ENCODE results near the gene KLC1. TPM values are rescaled to one million over a fixed set of nuclear protein-coding genes. Genes with fewer than 3 reads are reported as not detected.

The KLC1 gene
- total and polyA plus RNA-seq, 2 of the 13 experiments (the other 11 are each of a cell fraction or from before 2014, with no cell fraction given), result 53.2 to 63.5 TPM

GRCh38 chr14:103628221-103628683, 759 bp upstream of the KLC1 start (continued):
- TF ChIP-seq ZBTB39 (CRISPR knock-in tag; IDR thresholded peaks at IDR 0.05) (no peak), MTERF4 (CRISPR knock-in tag; IDR thresholded peaks at IDR 0.05) (no peak), HNRNPLL (IDR thresholded peaks at IDR 0.05; ENCODE audit: low read depth, low read length, poor library complexity, severe bottlenecking) (peak; percentile 58), BRF2 (CRISPR knock-in tag; IDR thresholded peaks at IDR 0.05) (no peak), ZC3H13 (CRISPR knock-in tag; IDR thresholded peaks at IDR 0.05) (no peak), DDIT3 (CRISPR knock-in tag; IDR thresholded peaks at IDR 0.05) (no peak), ZNF224 (CRISPR knock-in tag; IDR thresholded peaks at IDR 0.05) (no peak), ZHX1 (CRISPR knock-in tag; IDR thresholded peaks at IDR 0.05; ENCODE audit: low read depth) (no peak), POLR2A (IDR thresholded peaks at IDR 0.05; ENCODE audit: insufficient read depth in 1 of 2, low read depth in 2 of 2, low read length in 2 of 2) (peak; percentile 57 to 74), ZNF234 (CRISPR knock-in tag; conservative IDR thresholded peaks at IDR 0.05) (peak; percentile 81; the same call in 1 of the 2 replicates), REXO4 (CRISPR knock-in tag; IDR thresholded peaks at IDR 0.05; ENCODE audit: borderline replicate concordance) (0 out of 2 replicates have a peak, but pooled peaks have one; percentile 20), FOXK1 (CRISPR knock-in tag; IDR thresholded peaks at IDR 0.05; ENCODE audit: borderline replicate concordance, low read depth) (no peak), IRF2 (CRISPR knock-in tag; IDR thresholded peaks at IDR 0.05) (no peak), NR2F6 (IDR thresholded peaks at IDR 0.05) (peak; percentile 68; the same call in 1 of the 2 replicates), NR2F6 (CRISPR knock-in tag; IDR thresholded peaks at IDR 0.05) (peak; percentile 18; the same call in 1 of the 2 replicates), KLF16 (CRISPR knock-in tag; IDR thresholded peaks at IDR 0.05) (no peak; a peak in 2 of 4 replicates), ZNF12 (CRISPR knock-in tag; IDR thresholded peaks at IDR 0.05) (0 out of 2 replicates have a peak, but pooled peaks have one; percentile 21), HOXD1 (CRISPR knock-in tag; IDR thresholded peaks at IDR 0.05) (no peak), GLMP (CRISPR knock-in tag; IDR thresholded peaks at IDR 0.05; ENCODE audit: borderline replicate concordance) (no peak), HOXA7 (CRISPR knock-in tag; IDR thresholded peaks at IDR 0.05) (no peak), TBX2 (CRISPR knock-in tag; IDR thresholded peaks at IDR 0.05; ENCODE audit: borderline replicate concordance) (no peak), NFKBIZ (CRISPR knock-in tag; IDR thresholded peaks at IDR 0.05) (no peak)

Data from HepG2 (cell line).